Thyroid gland (tissue), 4 donors: ENCODE data around the gene GALNT18.

ENCODE experiments used
- CTCF ChIP-seq, 6 experiments: fragments of 200-600 bp in 3 of 6; fragments of 450-650 bp in 3 of 6; sonication (generic) in 3 of 6; IDR thresholded peaks; one replicate each; pipeline ENCODE4 v1.5.1; 2016 to 2019; ENCODE audit warnings: antibody characterized with exemption in 6 of 6, mild to moderate bottlenecking in 2 of 6, inconsistent platforms in 1 of 6, moderate library complexity in 1 of 6
- POLR2A ChIP-seq, 2 donors: fragments of 450-650 bp; IDR thresholded peaks; one replicate each; pipeline ENCODE4 v1.6.1; 2017; ENCODE audit warnings: antibody characterized with exemption in 2 of 2, mild to moderate bottlenecking in 2 of 2, moderate library complexity in 1 of 2

- TF ChIP-seq CTCF (IDR thresholded peaks at IDR 0.05) (no peak), POLR2A (IDR thresholded peaks at IDR 0.05) (no peak)
These were observed 368.3 kb downstream of the GALNT18 start for GRCh38 chr11:11253497-11253896.
